A673 (cell line): Measurements from ENCODE around the gene METTL8. TPM values are rescaled to one million over a fixed set of nuclear protein-coding genes. Genes with fewer than 3 reads are reported as not detected.

Source experiments
- BruUV-seq: library from RNA; stranded (reverse); fragments of 400-500 nt; replicated peaks from 2 replicates; lab custom pipeline; 2021; lab: Mats Ljungman, UMichigan
- CTCF ChIA-PET: fragments of 300-600 bp; sonication (Branson Sonifier 250); formaldehyde crosslinking; loops from one replicate; lab custom pipeline; 2022; ENCODE audit warnings: antibody characterized with exemption; lab: Charles Lee
- POLR2A ChIA-PET: fragments of 300-600 bp; sonication (Branson Sonifier 250); formaldehyde crosslinking; loops from one replicate; lab custom pipeline; 2022; ENCODE audit warnings: antibody characterized with exemption; ENCODE audit not compliant: low non-redundant PET; lab: Charles Lee
- DNase-seq: peaks from one replicate; pipeline ENCODE4 v3.0.0-alpha.2; 2015; ENCODE audit warnings: low spot score
- H3K27ac ChIP-seq: fragments of 200-600 bp; sonication (generic); 2 replicates; pipeline ENCODE4 v1.5.1; 2016; ENCODE audit warnings: mixed run types, low read depth, mild to moderate bottlenecking, mixed read lengths, antibody characterized with exemption, low read length; ENCODE audit not compliant: poor library complexity, severe bottlenecking
- H3K27me3 ChIP-seq: fragments of 200-600 bp; sonication (generic); replicated peaks from 2 replicates; pipeline ENCODE4 v1.6.1; 2017; ENCODE audit warnings: mixed run types, low read depth, mild to moderate bottlenecking, mixed read lengths, antibody characterized with exemption, low read length; ENCODE audit not compliant: insufficient read depth, poor library complexity
- H3K36me3 ChIP-seq: fragments of 200-600 bp; sonication (generic); 2 replicates; pipeline ENCODE4 v1.6.1; 2016; ENCODE audit warnings: mixed run types, mild to moderate bottlenecking, mixed read lengths, antibody characterized with exemption, low read length; ENCODE audit not compliant: insufficient read depth, poor library complexity, severe bottlenecking
- H3K4me1 ChIP-seq: fragments of 200-600 bp; sonication (generic); 2 replicates; pipeline ENCODE4 v1.6.1; 2017; ENCODE audit warnings: mixed run types, mild to moderate bottlenecking, mixed read lengths, antibody characterized with exemption, low read length; ENCODE audit not compliant: insufficient read depth, poor library complexity, severe bottlenecking
- H3K4me3 ChIP-seq: fragments of 200-600 bp; sonication (generic); 2 replicates; pipeline ENCODE4 v1.5.1; 2016; ENCODE audit warnings: low read depth, mixed run types, mild to moderate bottlenecking, mixed read lengths, low read length; ENCODE audit not compliant: poor library complexity, severe bottlenecking
- H3K9me3 ChIP-seq: fragments of 200-600 bp; sonication (generic); 2 replicates; pipeline ENCODE4 v1.6.1; 2016; ENCODE audit warnings: mixed run types, low read depth, mild to moderate bottlenecking, mixed read lengths, antibody characterized with exemption, low read length; ENCODE audit not compliant: poor library complexity, severe bottlenecking
- EZH2 ChIP-seq: fragments of 200-600 bp; sonication (generic); IDR thresholded peaks from 2 replicates; pipeline ENCODE4 v1.6.1; 2017; ENCODE audit warnings: borderline replicate concordance, low read depth, mild to moderate bottlenecking, mixed read lengths, antibody characterized with exemption, low read length; ENCODE audit not compliant: poor library complexity, severe bottlenecking
- intact Hi-C: fragments of 100-400 bp; cut with micrococcal nuclease; formaldehyde crosslinking; loops from one replicate; pipeline ENCODE4 v1.10.0; 2022; ENCODE audit not compliant: unreplicated experiment
- total RNA-seq: library from RNA; stranded (reverse); gene quantifications from 2 replicates; pipeline ENCODE4 v1.2.3, GENCODE V29; 2021
- TF ChIP-seq, protein P1 (sequence below): fragments of 300-800, 200-600 bp; sonication (generic); conservative IDR thresholded peaks from 2 replicates; pipeline ENCODE4 v1.5.1; 2017; ENCODE audit warnings: low read depth, mild to moderate bottlenecking, antibody characterized with exemption, low read length, moderate library complexity, mixed read lengths

The METTL8 gene
- total RNA-seq, 1 experiment from 2014 or later, result 33.5 TPM

DNA sequence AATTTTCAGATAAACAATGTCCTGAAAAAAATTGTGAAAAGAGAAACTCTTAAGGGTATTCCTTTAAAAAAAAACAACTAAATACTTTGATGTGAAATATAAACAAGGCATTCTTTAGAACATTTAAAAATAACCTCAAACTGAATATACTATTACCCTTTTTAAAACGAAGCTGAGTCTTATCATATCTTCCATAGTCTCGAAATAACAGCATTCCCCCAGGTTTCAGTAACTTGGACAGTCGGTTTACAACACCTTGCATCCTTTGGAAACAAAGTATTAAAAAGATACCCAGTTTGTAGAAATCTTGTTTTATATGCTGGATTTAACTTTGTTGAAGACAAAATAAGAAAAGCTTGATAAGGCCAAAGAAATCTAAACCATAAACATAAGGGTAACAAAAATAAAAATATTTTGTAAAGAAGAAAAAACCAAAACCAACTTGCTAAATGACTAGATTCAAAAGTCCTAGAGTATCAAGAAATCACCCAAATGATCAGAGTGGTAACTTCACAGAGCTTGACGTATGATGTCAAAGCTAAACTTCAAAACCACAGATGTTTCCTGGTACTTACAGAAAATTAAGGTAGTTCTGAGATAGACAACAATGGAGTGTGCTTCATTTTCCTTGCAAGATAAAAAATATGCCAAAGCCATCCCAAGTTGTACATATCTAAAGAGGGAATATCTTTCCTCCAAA is 107.8 kb downstream of the METTL8 start:
- no peak for DNase-seq
- CTCF ChIA-PET, result interaction anchor here (0.6 kb wide), 1 partner anchor 311 kb away, joined by 5 read pairs; no protein-coding TSS in a partner anchor
- H3K36me3 ChIP-seq, result no peaks in the 10 kb centered on the region
- peaks cover 15% of the 10 kb centered on the region for H3K4me1 ChIP-seq
- no peak overlapping the region for H3K27ac ChIP-seq
- POLR2A ChIA-PET, result interaction anchor here (0.5 kb wide), 1 partner anchor 22 kb away, joined by 13 read pairs; no protein-coding TSS in a partner anchor
- H3K27me3 ChIP-seq, result no peaks in the 10 kb centered on the region
- H3K9me3 ChIP-seq, result no peaks in the 10 kb centered on the region
- H3K4me3 ChIP-seq, result no peak overlapping the region
- intact Hi-C loops, result no loop called here
- TF ChIP-seq EZH2, result no peak
- TF ChIP-seq, protein P1, sequence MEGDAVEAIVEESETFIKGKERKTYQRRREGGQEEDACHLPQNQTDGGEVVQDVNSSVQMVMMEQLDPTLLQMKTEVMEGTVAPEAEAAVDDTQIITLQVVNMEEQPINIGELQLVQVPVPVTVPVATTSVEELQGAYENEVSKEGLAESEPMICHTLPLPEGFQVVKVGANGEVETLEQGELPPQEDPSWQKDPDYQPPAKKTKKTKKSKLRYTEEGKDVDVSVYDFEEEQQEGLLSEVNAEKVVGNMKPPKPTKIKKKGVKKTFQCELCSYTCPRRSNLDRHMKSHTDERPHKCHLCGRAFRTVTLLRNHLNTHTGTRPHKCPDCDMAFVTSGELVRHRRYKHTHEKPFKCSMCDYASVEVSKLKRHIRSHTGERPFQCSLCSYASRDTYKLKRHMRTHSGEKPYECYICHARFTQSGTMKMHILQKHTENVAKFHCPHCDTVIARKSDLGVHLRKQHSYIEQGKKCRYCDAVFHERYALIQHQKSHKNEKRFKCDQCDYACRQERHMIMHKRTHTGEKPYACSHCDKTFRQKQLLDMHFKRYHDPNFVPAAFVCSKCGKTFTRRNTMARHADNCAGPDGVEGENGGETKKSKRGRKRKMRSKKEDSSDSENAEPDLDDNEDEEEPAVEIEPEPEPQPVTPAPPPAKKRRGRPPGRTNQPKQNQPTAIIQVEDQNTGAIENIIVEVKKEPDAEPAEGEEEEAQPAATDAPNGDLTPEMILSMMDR, result no peak
- BruUV-seq, result no TSS peak

DNA sequence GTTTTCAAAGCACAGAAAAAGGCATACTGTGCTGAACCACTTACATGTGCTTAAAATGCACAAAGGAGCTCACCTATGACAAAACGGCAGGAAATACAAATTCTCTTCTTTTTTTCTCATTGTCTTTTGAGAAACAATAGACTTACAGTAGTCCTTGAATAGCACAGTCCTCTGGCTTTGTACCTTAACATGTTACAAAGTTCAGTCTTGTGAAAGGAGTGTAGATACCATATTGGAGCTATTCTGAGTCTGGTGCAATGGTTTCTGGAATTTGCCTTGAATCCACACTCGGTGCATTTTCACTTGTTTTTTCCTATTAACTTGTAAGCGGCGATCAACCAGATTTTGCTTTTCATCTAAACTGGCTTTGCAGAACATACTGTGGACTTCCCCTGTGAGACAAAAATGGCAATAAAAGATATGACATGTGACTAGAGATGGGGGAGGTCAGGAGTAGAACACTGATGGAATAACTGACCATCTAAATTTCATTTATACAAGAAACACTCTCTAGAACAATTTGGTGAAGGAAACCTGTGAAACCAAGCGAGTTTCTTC is 109.7 kb downstream of the METTL8 start:
- no TSS peak for BruUV-seq
- TF ChIP-seq EZH2, result no peak
- TF ChIP-seq, protein P1, result no peak
- intact Hi-C loops, result no loop called here
- Histone ChIP-seq H3K4me1 (peaks cover 25% of the 10 kb centered on the region), H3K9me3 (no peaks in the 10 kb centered on the region), H3K27me3 (no peaks in the 10 kb centered on the region), H3K27ac (no peak overlapping the region), H3K4me3 (no peak overlapping the region), H3K36me3 (no peaks in the 10 kb centered on the region)
- POLR2A ChIA-PET, result interaction anchor here (0.7 kb wide), 1 partner anchor 959 kb away, joined by 3 read pairs; no protein-coding TSS in a partner anchor
- CTCF ChIA-PET, result no interaction called here
- DNase-seq, result no peak

DNA sequence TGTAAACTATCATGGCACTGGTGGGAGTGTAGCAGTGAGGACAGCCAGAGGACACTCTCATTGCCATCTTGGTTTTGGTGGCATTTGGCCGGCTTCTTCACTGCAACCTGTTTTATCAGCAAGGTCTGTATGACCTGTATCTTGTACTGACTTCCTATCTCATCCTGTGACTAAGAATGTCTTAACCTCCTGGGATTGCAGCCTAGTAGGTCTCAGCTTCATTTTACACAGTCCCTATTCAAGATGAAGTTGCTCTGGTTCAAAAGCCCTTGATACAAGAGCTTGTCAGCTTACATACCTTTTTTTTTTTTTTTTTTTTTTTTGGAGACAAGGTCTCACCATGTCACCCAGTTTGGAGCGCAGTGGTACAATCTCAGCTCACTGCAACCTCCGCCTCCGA is 110.9 kb downstream of the METTL8 start:
- Histone ChIP-seq H3K27me3 (no peaks in the 10 kb centered on the region), H3K9me3 (no peaks in the 10 kb centered on the region), H3K4me3 (no peak overlapping the region), H3K27ac (no peak overlapping the region), H3K4me1 (peaks cover 36% of the 10 kb centered on the region), H3K36me3 (no peaks in the 10 kb centered on the region)
- no peak for TF ChIP-seq EZH2
- TF ChIP-seq, protein P1, result no peak
- POLR2A ChIA-PET, result no interaction called here
- BruUV-seq, result no TSS peak
- CTCF ChIA-PET, result no interaction called here
- intact Hi-C loops, result no loop called here
- DNase-seq, result no peak
